Stimulated activated CD4-positive, alpha-beta T cell treated with anti-CD3 and anti-CD28 coated beads, Interleukin-15, amount 100 ng/mL, for 24 hours (primary cell): ENCODE measurements around the gene MTHFSD.
"Not testable (repeated sequence)": the region's sequence is repeated elsewhere in the genome, so short reads cannot be mapped to it uniquely, and the experiment has no call there.

Experiments
- DNase-seq: peaks from one replicate; pipeline ENCODE4 v3.0.0-alpha.2; 2020

The MTHFSD gene, protein sequence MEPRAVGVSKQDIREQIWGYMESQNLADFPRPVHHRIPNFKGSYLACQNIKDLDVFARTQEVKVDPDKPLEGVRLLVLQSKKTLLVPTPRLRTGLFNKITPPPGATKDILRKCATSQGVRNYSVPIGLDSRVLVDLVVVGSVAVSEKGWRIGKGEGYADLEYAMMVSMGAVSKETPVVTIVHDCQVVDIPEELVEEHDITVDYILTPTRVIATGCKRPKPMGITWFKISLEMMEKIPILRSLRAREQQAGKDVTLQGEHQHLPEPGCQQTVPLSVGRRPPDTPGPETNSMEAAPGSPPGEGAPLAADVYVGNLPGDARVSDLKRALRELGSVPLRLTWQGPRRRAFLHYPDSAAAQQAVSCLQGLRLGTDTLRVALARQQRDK

DNA sequence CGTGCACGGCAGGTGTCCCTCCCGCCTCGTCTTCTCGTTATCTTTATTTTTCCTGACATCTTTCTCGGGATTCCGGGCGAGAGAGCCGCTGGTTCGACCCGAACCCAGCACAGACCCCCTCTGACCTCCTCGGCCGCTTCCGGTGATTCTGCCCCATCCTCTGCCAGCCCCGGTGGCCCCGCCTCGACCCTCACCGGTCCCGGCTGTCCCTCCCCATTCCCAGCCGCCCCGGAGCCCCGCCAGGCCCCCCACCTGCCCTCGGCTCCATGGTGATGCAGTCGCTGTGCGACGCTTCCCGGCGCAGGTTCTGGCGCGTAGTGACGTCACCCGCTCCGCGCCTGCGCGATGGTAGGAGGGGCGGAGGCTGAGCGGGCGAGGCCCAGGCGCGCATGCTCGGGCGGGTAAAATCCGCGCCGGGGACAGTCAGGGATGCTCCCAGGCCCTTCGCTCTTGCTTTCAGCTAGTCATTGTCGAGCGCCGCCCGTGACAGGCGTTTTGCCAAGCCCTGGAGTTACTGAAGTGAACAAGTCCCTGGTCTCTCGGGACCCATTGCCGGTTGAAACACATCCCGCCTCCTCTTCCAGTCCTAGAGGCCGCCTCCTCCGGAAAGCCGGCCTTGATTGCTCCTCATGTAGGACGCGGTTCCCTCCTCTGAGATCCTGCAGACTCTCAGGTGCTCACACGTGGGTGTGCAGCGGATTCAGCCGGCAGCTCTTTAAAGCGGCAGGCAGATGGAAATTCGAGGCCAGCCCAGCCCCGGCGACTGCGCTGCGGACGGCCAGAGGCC is at the start of gene MTHFSD:
Gene MTHFSD, minus strand, starts transcription at position 319 of the 787 bp plus-strand sequence. Its CDS starts 51 bp downstream, at position 268.
- peak; percentile 94 for DNase-seq

DNA sequence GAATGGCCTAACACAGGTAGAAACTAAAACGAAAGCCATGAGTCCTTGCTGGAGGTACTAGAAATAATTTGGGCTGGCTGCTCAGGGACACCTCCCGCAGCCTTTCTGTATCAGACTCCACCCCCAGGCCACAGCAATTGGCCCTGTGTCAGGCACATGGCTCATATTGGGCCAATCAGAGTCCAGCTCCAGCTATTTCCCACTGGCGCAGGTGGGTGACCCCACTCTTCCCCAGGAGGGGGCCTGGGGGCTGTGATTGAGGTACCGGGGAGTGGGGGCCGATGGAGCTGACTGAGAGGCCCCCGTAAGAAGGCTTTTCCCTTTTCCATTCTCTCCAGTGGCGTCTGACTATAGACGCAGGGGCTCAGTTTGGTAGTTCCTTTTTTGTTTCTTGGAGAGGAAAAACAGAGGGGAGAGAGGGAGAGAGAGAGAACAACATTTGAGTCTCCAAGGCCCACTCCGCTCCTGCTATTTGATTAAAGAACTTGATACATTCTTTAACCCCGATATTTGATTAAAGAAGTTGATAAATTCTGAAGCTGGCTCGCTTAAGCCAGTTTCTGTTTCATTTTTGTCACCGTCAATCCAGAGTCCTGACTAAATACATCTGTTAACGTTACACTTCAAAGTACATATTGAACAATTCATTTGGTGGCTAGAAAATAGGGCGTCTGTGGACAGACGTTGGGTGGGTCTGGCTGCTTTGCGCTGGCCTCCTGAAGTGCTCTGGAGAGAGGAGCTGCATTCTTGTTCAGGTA is 49.6 kb upstream of the MTHFSD start:
- peak; percentile 49 for DNase-seq

DNA sequence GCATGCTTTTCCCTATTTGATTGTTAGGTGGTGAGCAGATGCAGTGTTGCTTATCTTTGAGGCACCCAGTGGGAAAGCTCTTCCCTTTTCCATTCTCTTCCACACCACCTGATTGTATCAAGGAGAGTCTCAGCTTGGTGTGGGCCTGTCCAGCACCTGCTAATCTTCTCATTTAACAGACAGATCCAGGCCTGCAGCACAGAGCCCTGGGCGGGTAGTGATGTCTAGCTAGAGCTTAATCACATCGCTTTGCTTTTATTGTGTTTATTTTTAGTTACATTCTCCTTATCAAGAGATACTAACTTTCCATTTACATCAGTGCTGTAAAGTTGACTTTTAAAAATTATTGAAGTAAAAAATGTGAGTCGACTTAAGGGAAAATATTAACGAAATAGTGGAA is 47.5 kb upstream of the MTHFSD start:
- no peak for DNase-seq

DNA sequence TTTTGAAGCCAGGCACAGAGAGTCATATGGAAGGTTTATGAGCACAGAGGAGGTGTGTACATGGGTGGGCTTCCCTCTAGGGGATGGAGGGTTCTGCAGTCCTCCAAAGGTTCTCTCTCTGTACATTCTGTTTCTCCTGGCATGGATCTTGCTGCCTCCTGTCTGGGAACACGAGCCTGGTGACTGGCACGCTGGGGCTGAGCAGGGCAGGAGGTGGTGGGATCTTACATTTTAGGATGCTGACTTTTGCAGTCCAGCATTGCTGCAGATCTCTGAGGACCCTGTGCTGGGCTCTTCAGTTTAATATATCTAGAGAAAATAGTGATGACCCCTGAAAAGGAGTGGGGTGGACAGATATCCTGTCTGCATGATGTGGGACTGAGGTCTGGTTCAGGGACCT is 46.3 kb upstream of the MTHFSD start:
- no peak for DNase-seq

DNA sequence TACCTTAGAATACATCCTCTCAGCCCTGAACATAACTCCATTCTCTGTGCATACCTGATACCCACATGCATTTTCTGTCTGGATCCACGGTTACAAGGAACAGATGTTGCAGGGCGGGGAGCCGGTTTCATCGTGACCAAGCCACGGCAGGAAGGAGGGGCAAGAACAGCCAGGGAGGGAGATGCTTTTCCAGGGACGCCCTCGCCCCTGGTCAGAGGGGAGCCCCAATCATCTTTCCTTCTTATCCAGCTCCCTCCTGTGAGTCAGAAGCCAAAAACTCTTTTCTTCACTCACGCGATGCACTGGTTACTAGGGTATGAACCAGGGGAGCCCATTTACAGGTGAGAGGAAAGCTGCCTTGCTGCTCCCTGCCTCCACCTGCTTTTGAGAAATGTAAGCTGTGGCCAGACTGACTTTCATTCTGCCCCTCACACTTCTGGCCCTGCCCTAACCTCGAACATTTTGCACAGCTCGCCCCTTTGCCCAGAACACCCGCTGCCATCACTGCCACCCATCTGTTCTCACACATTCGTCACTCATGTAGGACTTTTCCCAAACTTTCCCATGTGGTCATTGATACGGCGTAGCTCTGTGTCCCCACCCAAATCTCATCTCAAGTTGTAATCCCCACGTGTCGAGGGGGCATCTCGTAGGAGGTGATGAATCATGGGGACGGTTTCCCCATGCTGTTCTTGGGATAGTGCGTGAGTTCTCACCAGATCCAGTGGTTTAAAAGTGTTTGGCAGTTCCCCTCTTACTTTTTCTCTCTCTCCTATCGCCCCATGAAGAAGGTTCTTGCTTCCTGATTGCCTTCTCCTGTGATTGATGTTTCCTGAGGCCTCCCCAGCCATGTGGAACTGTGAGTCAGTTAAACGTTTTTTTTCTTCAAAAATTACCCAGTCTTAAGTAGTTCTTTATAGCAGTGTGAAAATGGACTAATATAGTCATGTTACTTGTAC is 43.9 kb upstream of the MTHFSD start:
- DNase-seq = no peak

DNA sequence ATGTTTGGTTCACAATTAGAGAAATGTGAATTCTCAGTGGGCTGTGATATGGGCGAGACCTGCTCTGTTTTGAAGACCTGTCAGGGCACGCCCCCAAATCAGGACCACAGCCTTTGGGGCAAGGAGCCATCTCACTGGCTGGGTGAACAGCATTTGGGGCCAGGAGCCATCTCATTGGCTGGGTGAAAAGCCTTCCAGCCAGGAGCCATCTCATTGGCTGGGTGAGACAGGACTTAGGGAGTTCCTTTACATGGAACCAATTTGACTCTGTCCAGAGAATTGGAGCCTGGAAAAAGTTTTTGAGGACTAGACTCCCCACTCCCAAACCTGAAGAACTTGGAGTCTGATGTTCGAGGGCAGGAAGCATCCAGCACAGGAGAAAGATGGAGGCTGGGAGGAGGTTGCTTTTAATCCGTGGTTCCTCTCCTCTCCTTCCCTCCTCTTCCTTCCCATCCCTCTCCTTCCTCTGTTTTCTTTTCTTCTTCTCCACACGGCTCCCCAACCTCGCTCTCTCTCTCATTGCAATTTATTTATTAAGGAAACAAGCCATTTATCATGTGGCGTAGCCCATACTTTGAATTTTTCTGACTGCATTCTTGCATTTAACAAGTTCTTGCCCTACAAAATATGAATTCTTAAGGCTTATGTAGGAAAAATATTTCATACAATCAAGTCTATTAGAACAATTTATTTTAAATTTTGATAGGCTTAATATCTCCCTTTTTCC is 43.0 kb upstream of the MTHFSD start:
- no peak for DNase-seq

DNA sequence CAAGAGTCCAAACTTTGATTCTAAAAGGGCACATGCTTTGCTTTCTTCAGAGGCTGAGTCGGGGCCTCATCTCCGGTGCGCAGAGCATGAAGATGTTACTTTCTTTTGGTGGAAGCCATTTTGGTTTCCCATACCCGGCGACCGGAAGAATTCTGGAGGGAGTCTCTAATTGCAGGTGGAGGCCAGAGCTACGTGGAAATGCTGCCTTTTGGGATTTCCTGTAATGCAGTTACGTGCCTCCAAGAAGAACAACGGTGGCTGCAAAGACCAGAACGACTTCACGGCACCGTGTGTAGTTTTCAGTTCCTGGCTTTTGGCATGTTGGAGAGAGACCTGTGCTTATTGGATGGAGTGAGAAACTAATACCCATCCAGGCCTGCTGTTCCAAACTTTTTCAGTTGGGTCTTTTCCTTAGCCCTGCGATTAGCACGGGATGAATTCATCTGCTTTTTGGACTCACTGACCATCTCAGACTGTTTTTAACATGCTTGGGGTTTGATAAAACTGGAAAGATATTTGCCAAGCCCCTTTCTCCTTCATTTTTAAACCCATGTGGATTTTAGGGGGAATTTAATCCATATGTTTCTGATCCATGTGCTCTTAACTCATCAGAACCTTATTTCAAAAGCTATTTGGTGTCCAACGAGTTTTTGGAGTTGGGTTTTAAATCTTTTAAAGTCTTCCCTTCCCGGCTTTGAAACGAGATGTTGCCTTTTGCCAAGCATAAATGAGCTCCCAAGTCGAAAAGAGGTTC is 42.3 kb upstream of the MTHFSD start:
- no peak for DNase-seq

DNA sequence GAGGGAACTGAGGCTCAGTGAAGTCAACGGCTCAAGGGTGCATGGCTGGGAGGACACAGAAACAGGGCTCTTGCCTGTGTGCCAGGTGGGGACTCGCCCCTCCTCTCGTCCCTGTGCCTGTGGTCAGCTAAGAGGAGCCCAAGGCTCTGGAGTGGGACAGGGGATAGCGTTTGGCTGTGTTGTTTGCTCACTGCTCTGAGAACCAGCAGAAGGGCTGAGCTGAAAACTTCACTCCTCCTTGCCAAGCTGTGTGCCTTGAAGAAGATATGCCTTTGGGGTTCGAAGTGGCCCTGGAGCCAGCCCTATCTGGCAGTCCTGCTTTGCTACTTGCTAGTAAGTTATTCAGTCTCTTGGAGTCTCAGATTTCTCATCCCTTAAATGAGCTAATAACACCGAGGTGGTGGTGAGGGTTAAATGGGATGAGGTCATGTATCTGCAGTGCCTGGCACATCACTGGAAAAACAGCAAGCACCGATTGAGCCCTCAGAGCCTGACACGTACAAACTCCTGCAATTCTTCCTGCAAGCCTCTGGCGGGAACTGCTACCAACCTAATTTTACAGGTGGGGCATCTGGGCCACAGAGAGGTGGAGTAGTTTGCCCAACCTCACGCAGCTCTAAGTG is 41.1 kb upstream of the MTHFSD start:
- no peak for DNase-seq

DNA sequence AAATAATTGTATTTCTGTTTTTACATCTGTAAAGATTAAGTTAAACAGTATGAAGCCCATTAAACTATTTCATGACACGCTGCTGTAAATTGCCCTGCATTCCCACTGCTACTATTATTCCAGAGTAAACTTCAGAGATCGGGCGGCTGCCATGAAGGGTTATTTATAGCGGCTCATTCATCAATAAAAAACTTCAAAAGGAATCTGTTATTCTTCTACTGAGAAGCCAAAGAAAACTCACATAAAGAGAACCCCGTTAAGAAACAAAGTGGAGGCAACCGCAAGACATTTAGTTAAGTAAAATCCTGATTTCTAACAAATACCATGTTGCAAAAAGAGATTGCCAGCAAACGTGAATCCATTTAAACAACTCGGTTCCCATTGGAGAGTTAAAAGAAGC is 39.7 kb upstream of the MTHFSD start:
- no peak for DNase-seq

DNA sequence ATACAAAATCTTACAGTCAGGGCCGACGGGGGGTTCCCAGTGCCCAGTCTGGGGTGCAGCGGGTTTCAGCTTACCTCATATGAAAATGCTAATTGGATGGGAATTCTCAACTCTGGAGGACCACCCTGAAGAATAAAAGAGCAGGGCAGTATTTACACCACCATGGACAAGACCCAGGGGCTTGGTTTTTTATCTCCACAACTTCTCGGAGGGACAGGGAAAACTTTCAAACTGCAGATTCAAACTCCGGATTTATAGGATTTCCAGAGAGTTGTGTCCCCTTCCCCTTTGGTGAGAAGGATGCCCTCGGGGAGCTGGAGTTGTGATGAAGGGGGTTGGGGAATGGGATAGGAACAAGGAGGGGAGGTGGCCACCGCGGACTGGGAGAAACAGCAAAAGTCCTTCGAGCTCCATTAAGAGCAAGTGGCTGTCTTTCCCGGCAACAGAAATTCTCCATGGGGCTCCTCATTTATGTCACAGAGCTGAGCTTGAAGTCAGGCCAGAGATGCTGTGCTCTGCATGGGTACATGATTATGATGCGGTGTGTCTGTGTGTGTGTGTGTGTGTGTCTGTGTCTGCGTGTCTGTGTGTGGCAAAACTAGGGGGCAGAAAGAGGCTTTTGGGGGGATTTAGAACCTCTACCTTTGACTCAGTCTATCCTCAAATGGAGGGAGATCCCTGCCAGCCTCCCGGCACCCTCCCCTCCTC is 39.0 kb upstream of the MTHFSD start:
- DNase-seq = no peak

DNA sequence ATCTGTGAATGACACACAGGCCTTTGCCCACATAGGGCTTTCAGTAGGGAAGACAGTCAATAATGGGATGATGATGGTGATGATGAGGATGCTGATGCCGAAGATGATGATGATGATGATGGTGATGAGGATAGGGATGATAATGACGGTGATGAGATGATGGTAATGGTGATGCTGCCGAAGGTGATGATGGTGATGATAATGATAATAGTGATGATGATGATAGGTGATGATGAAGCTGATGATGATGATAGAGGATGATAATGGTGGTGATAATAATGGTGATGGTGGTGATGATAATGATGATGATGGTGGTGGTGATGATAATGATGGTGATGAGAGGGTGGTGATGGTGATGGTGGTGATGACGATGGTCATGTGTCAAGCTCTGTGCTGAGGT is 36.2 kb upstream of the MTHFSD start:
- DNase-seq = no peak

DNA sequence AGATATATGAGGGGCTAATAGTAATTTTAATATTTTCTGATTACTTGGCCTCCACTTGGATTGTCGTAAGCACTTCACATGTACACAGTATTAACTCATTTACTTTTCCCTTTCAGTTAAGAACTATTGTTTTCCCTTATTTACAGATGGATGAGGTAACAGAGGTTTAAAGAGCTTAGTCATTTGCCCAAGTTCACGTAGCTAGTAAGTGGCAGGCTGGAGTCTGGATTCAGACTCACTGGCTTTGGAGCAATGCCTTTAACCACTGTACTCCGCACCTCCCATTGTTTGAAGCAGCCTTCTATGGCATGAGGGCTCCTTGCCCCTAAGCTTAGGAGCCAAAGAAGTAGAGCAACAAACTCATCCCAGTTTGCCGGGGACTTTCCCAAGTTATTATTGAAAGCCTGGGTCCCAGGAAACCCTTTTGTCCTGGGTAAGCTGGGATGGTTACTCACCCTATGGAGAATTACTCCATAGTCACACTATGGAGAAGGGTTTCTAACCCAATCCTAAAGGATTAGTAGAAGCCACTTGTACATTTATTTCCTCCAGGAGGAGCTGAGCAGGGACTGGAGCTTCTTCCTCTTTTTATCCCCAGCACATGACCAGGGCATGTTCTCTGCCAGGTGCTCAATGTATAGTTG is 35.6 kb upstream of the MTHFSD start:
- no peak for DNase-seq

DNA sequence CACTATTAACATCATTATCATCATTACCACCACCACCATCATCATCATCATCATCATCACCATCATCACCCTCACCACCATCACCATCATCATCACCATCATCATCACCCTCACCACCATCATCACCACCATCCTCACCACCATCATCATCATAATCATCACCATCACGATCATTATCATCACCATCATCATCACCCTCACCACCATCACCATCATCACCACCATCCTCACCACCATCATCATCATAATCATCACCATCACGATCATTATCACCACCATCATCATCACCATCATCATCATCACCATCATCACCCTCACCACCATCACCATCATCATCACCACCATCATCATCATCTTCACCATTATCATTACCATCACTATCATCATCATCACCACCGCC is 32.9 kb upstream of the MTHFSD start:
- not testable (repeated sequence) for DNase-seq

DNA sequence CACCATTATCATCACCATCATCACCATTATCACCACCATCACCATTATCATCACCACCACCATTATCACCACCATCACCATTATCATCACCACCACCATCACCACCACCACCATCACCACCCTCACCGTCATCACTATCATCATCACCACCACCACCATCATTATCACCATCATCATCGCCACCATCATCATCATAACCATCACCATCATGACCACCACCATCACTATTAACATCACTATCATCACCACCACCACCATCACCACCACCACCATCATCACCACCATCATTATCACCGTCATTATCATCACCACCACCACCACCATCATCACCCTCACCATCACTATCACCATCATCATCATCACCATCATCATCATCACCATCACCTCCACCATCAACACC is 32.5 kb upstream of the MTHFSD start:
- no peak for DNase-seq

DNA sequence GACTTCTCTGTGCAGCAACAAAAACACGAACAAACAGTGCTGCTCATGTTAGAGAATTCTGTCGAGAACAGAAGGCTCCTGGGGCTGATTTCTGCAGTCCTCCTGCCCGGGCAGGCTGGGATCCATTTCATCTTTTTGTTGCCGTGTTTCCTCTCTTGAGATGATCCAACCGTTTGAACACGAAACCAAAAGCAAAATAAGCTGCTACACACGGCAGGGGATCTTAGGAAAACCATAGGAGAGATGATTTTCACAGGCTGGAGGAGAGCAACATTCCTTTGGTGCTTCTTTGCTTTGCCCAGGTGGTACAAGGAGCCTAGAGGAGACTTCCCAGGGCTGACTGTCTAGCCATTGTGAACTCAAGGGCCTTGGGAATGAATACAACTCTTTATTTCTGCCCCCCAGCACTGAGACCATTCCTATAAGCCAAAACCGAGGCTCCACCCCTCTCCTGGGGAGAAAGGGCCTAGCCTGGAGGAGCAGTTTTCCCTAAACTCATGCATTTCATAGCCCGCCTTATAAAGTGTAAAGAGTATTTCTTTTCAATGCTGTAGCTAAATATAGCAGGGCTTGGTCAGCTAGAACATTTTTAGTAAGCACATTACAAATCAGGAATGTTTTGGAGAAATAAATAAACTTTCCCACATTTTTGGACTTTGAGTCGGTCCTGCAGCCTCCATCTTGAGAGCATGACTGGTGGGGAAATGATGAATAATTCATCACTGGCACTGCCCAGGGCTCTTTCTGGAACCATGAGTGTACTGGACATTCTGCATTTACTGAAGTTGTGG is 31.0 kb upstream of the MTHFSD start:
- no peak for DNase-seq

DNA sequence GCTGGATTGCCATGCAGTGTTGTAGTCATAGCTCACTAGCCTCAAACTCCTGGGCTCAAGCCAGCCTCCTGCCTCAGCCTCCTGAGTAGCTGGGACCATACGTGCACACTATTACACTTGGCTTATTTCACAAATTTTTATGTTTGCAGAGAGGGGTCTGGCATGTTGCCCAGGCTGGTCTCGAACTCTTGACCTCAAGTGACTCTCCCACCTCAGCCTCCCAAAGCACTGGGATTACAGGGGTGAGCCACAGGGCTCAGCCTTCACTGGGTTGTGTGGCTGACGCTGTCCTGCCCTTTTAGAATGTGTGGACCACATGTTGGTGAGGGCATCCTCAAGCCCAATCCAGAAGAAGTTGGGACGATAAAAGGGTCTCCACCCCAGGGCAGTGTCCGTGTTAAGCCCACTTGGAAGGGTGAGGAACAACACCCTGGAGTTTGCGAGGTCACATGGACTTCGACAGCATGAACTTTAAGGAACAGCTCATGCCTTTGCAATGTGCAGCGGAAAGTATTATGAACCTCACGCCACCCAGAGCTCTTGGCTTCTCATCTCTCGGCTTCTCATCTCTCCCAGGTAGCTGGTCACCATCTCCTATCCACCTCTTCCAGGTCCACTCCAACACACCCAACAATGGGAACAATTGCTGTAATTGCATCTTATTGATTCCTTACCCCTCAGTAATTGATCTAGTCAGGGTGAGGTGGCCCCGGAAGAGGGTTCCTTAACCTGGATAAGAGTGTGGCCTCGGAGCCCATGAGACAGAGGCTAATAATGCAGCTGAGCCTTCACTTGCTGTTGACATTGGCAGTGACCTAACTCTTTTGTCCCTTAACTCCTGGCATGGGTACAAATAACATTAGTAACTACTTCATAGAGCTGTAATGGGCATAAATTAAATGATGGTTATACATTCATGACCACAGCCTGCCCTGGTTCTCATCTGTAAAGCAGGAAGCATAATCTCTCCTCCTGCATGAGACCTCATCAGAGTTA is 30.0 kb upstream of the MTHFSD start:
- DNase-seq = no peak

DNA sequence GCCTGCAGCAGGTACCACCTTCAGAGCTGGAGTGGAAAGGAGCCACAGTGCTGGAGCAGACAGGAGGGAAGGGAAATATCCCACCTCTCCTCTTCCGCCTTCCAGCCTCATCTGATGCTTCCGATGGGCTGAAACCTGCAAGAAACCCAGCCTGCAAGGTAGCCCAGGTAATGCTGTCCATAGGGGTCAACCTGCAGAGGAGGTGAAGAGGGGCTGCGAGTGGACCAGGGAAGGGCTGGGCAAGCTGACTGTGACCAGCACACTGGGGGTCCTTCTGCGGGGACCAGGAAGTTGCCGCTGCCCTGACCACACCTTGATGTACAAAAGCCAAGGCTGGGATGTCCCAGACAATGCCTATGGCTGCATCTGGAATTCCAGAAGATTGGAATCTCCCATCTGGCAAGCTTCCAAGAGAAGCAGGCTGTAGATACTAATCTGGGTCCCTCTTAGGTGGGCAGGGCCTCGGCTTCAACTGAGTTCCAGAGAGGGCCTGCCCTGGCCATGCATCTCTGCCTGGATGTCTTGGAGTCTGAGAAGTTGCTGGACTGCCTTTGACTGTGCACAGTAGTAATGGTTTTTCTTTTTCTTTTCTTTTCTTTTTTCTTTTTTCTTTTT is 29.1 kb upstream of the MTHFSD start:
- DNase-seq = no peak
